GM23338 (cell line): ENCODE data around the gene KEAP1. TPM values are rescaled to one million over a fixed set of nuclear protein-coding genes. Genes with fewer than 3 reads are reported as not detected.
A peak's percentile ranks its signal among the peaks of the same experiment; 100 is the strongest.
"Not testable (repeated sequence)": the region's sequence is repeated elsewhere in the genome, so short reads cannot be mapped to it uniquely, and the experiment has no call there.

Experiments used
- ATAC-seq: fragments of 200-7000 bp; cut with Tn5 transposase; 3 replicates; pipeline ENCODE4 v1.9.1; 2020
- DNase-seq: peaks from one replicate; pipeline ENCODE4 v3.0.0-alpha.2; 2015; ENCODE audit warnings: low spot score
- H2AFZ ChIP-seq: fragments of 200-600 bp; sonication (generic); 2 replicates; pipeline ENCODE4 v1.8.0; 2016; ENCODE audit warnings: antibody characterized with exemption, mild to moderate bottlenecking, moderate library complexity
- H3F3A ChIP-seq: fragments of 200-600 bp; sonication (generic); replicated peaks from 2 replicates; pipeline ENCODE4 v1.8.0; 2017; ENCODE audit warnings: antibody characterized with exemption, mixed run types, low read depth
- H3K27ac ChIP-seq: fragments of 200-600 bp; sonication (generic); 2 replicates; pipeline ENCODE4 v1.6.1; 2016; ENCODE audit warnings: low read depth
- H3K27me3 ChIP-seq: fragments of 200-600 bp; sonication (generic); 2 replicates; pipeline ENCODE4 v1.8.0; 2016; ENCODE audit warnings: mild to moderate bottlenecking, mixed run types, moderate library complexity; ENCODE audit not compliant: insufficient read depth
- H3K36me3 ChIP-seq: fragments of 200-600 bp; sonication (generic); 2 replicates; pipeline ENCODE4 v1.8.0; 2016; ENCODE audit warnings: mild to moderate bottlenecking; ENCODE audit not compliant: insufficient read depth
- H3K4me1 ChIP-seq: fragments of 200-600 bp; sonication (generic); 2 replicates; pipeline ENCODE4 v1.8.0; 2016; ENCODE audit warnings: mild to moderate bottlenecking, moderate library complexity; ENCODE audit not compliant: insufficient read depth
- H3K4me2 ChIP-seq: fragments of 200-600 bp; sonication (generic); 2 replicates; pipeline ENCODE4 v1.7.1; 2017; ENCODE audit warnings: mixed run types
- H3K4me3 ChIP-seq: fragments of 200-600 bp; sonication (generic); 2 replicates; pipeline ENCODE4 v1.6.1; 2016; ENCODE audit warnings: mixed run types
- H3K79me2 ChIP-seq: fragments of 200-600 bp; sonication (generic); replicated peaks from 2 replicates; pipeline ENCODE4 v1.8.0; 2017; ENCODE audit warnings: mild to moderate bottlenecking; ENCODE audit not compliant: insufficient read depth
- H3K9me2 ChIP-seq: fragments of 200-600 bp; sonication (generic); 2 replicates; pipeline ENCODE4 v1.8.0; 2017; ENCODE audit not compliant: insufficient read depth
- H4K20me1 ChIP-seq: fragments of 200-600 bp; sonication (generic); replicated peaks from 2 replicates; pipeline ENCODE4 v1.8.0; 2017; ENCODE audit warnings: mild to moderate bottlenecking; ENCODE audit not compliant: insufficient read depth
- H3K27ac Mint-ChIP-seq: 2 replicates; pipeline ENCODE4 v1.8.0; 2020; ENCODE audit warnings: inconsistent platforms, mild to moderate bottlenecking, moderate library complexity, mixed read lengths
- H3K27me3 Mint-ChIP-seq: 3 replicates; pipeline ENCODE4 v1.8.0; 2022; ENCODE audit warnings: low read depth, mild to moderate bottlenecking, moderate library complexity, mixed read lengths, inconsistent platforms; ENCODE audit not compliant: insufficient read depth, poor library complexity
- H3K36me3 Mint-ChIP-seq: 3 replicates; pipeline ENCODE4 v1.8.0; 2021; ENCODE audit warnings: low read depth, mild to moderate bottlenecking, inconsistent platforms, moderate library complexity, mixed read lengths
- H3K4me1 Mint-ChIP-seq: 3 replicates; pipeline ENCODE4 v1.8.0; 2020; ENCODE audit warnings: mild to moderate bottlenecking, inconsistent platforms, mixed read lengths
- H3K4me3 Mint-ChIP-seq: 3 replicates; pipeline ENCODE4 v1.8.0; 2021; ENCODE audit warnings: moderate library complexity, mild to moderate bottlenecking, inconsistent platforms, mixed read lengths
- H3K9me3 Mint-ChIP-seq: 3 replicates; pipeline ENCODE4 v1.8.0; 2020; ENCODE audit warnings: moderate library complexity, mild to moderate bottlenecking, inconsistent platforms, mixed read lengths
- CTCF ChIP-seq, 2 experiments: fragments of 200-600 bp in 1 of 2; sonication (generic) in 1 of 2; conservative IDR thresholded peaks; 2 replicates each; pipeline versions ENCODE4 v1.5.1 to v1.6.1; 2016 to 2017; ENCODE audit warnings: antibody characterized with exemption in 2 of 2, low read depth in 2 of 2, mild to moderate bottlenecking in 2 of 2, moderate library complexity in 1 of 2
- ETS1 ChIP-seq: IDR thresholded peaks from 2 replicates; pipeline ENCODE4 v1.6.1; 2016; ENCODE audit warnings: antibody characterized with exemption
- EZH2 ChIP-seq: fragments of 200-600 bp; sonication (generic); IDR thresholded peaks from one replicate; pipeline ENCODE4 v1.8.0; 2017; ENCODE audit warnings: antibody characterized with exemption, mild to moderate bottlenecking, low read depth; ENCODE audit not compliant: unreplicated experiment
- JUNB ChIP-seq: IDR thresholded peaks from one replicate; pipeline ENCODE4 v1.6.1; 2016; ENCODE audit warnings: antibody characterized with exemption; ENCODE audit not compliant: unreplicated experiment
- NANOG ChIP-seq: IDR thresholded peaks from 2 replicates; pipeline ENCODE4 v1.6.1; 2016; ENCODE audit warnings: antibody characterized with exemption, borderline replicate concordance
- POLR2AphosphoS5 ChIP-seq: IDR thresholded peaks from 2 replicates; pipeline ENCODE4 v1.6.1; 2016; ENCODE audit warnings: antibody characterized with exemption, low read depth
- REST ChIP-seq: IDR thresholded peaks from one replicate; pipeline ENCODE4 v1.6.1; 2018; ENCODE audit warnings: antibody characterized with exemption; ENCODE audit not compliant: unreplicated experiment
- STAT1 ChIP-seq: IDR thresholded peaks from one replicate; pipeline ENCODE4 v1.6.1; 2016; ENCODE audit warnings: antibody characterized with exemption; ENCODE audit not compliant: unreplicated experiment
- polyA plus RNA-seq: library from polyadenylated mRNA; unstranded; fragments of >200 nt; fragmentation: Nextera tagmentation; extraction: Ambion mirVana; gene quantifications from 2 replicates; pipeline ENCODE4 v1.2.1, GENCODE V29; 2016
- total RNA-seq: library from RNA; depleted of rRNA; stranded (reverse); fragments of >200 nt; shearing (Covaris generic); gene quantifications from 2 replicates; pipeline ENCODE4 v1.2.3, GENCODE V29; 2014

The KEAP1 gene
- total and polyA plus RNA-seq, 2 experiments from 2014 or later: 57.8 to 77.5 TPM

GRCh38 chr19:10543059-10543419, 39.9 kb upstream of the KEAP1 start:
- TF ChIP-seq NANOG (no peak), ETS1 (no peak), STAT1 (no peak), CTCF (conservative IDR thresholded peaks at IDR 0.05; ENCODE audit: low read depth in 2 of 2) (no peak), REST (no peak), JUNB (no peak), EZH2 (no peak), POLR2AphosphoS5 (no peak)
- Histone ChIP-seq H3K4me1 (no peaks in the 10 kb centered on the region; the same call in 1 of the 2 replicates), H3K27me3 (no peaks in the 10 kb centered on the region), H3K36me3 (no peaks in the 10 kb centered on the region), H3K27ac (no peak overlapping the region), H3K4me3 (peak overlapping the region; percentile 85), H3K79me2 (peaks cover 17% of the 10 kb centered on the region), H3K9me2 (no peaks in the 10 kb centered on the region), H3K4me2 (peak overlapping the region; percentile 82), H2AFZ (peak overlapping the region; percentile 91), H4K20me1 (peaks cover 3% of the 10 kb centered on the region; the same call in 1 of the 2 replicates), H3F3A (0 out of 2 replicates have a peak, but pooled peaks cover 12% of the 10 kb centered on the region)
- H3K9me3 Mint-ChIP-seq: no peaks in the 10 kb centered on the region
- no peak for DNase-seq
- H3K27ac Mint-ChIP-seq: no peak overlapping the region
- no peaks in the 10 kb centered on the region for H3K4me1 Mint-ChIP-seq
- no peak for ATAC-seq
- H3K27me3 Mint-ChIP-seq: peaks cover 8% of the 10 kb centered on the region
- H3K36me3 Mint-ChIP-seq: peaks cover 8% of the 10 kb centered on the region; the same call in 2 of the 3 replicates
- peak overlapping the region; percentile 73 for H3K4me3 Mint-ChIP-seq

- not testable (repeated sequence) for H3K4me1 ChIP-seq, DNase-seq, H3K9me2 ChIP-seq, H3K4me3 Mint-ChIP-seq, H4K20me1 ChIP-seq, ATAC-seq, H3K4me3 ChIP-seq, H3K36me3 ChIP-seq, H3K27me3 ChIP-seq, H3K27ac Mint-ChIP-seq, H3K36me3 Mint-ChIP-seq, H3K27me3 Mint-ChIP-seq, H3F3A ChIP-seq, H3K79me2 ChIP-seq, H3K9me3 Mint-ChIP-seq, H3K4me1 Mint-ChIP-seq, H3K4me2 ChIP-seq, H3K27ac ChIP-seq
- H2AFZ ChIP-seq: 0 out of 2 replicates have a peak overlapping the region, but pooled peaks have one; percentile 66
These were observed 35.9 kb upstream of the KEAP1 start for GRCh38 chr19:10539016-10539415.
